Measurements from ENCODE around the gene PITX1.

DNA sequence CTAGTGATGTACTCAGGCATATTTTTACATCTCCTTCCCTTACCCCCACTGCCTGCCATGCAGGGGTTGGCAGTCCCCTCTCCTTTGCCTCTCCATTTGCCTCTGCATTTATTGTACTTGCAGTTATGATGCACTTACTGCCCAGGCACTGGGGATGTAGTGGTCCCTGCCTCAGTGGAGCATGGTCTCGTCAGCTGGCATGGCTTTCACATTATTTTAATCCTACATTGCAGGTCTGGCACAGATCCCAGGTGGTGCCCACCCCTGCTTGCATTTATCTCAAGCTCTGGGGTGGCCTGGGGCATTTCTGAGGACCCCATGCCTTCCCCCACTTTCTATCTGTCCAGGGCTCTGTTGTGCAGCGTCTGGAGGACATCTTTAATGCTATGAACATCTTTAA, 23.2 kb upstream of the PITX1 start:
- TF ChIP-seq, protein P1, sequence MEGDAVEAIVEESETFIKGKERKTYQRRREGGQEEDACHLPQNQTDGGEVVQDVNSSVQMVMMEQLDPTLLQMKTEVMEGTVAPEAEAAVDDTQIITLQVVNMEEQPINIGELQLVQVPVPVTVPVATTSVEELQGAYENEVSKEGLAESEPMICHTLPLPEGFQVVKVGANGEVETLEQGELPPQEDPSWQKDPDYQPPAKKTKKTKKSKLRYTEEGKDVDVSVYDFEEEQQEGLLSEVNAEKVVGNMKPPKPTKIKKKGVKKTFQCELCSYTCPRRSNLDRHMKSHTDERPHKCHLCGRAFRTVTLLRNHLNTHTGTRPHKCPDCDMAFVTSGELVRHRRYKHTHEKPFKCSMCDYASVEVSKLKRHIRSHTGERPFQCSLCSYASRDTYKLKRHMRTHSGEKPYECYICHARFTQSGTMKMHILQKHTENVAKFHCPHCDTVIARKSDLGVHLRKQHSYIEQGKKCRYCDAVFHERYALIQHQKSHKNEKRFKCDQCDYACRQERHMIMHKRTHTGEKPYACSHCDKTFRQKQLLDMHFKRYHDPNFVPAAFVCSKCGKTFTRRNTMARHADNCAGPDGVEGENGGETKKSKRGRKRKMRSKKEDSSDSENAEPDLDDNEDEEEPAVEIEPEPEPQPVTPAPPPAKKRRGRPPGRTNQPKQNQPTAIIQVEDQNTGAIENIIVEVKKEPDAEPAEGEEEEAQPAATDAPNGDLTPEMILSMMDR (IDR thresholded peaks at IDR 0.05), result no peak
- no peak for TF ChIP-seq ZFX (IDR thresholded peaks at IDR 0.05; ENCODE audit: borderline replicate concordance)
